Kidney epithelial cell (primary cell): ENCODE measurements around the gene SLC25A48. TPM values are rescaled to one million over a fixed set of nuclear protein-coding genes. Genes with fewer than 3 reads are reported as not detected.

ENCODE experiments used
- DNase-seq: peaks from one replicate; pipeline ENCODE4 v3.0.0-alpha.2; 2010; ENCODE audit warnings: low read depth
- H3K27me3 ChIP-seq: 2 replicates; pipeline ENCODE4 v1.6.0; 2011; ENCODE audit warnings: low read length; ENCODE audit not compliant: control insufficient read depth, insufficient read depth
- H3K36me3 ChIP-seq: 2 replicates; pipeline ENCODE4 v1.5.1; 2011; ENCODE audit warnings: low read length; ENCODE audit not compliant: control insufficient read depth, insufficient read depth
- H3K4me3 ChIP-seq: 2 replicates; pipeline ENCODE4 v1.5.1; 2011; ENCODE audit warnings: low read depth, mild to moderate bottlenecking, control low read depth, low read length
- total RNA-seq: library from RNA; depleted of rRNA; stranded (reverse); fragments of >200 nt; gene quantifications from 2 replicates; pipeline ENCODE4 v1.2.3, GENCODE V29; 2015
- TF ChIP-seq, protein P1 (sequence below): IDR thresholded peaks from 2 replicates; pipeline ENCODE4 v1.5.1; 2011; ENCODE audit warnings: mild to moderate bottlenecking, moderate library complexity, low read length, control low read depth, inconsistent platforms; ENCODE audit not compliant: insufficient read depth, poor library complexity, severe bottlenecking

Gene SLC25A48
- total RNA-seq, 1 donor from 2014 or later = not detected

DNA sequence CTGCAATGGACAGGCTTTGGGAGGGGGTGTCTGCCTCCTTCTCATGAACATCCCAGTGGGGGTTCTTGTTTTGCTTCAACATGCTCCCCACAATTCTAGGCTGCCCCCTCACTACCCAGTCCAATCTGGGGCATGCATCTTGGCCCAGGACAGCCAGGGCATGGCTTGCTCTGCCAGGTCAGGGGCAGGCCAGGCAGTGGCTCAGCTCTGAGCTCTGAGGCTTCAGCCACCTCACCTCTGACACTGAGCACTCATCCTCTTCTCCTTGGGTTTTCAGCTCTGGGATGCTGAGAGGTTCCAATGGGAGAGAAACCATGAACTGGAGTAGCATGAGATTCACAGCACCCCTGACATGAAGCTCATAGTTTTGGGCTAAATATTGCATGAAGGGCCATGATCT, 11.8 kb downstream of the SLC25A48 start:
- TF ChIP-seq, protein P1, sequence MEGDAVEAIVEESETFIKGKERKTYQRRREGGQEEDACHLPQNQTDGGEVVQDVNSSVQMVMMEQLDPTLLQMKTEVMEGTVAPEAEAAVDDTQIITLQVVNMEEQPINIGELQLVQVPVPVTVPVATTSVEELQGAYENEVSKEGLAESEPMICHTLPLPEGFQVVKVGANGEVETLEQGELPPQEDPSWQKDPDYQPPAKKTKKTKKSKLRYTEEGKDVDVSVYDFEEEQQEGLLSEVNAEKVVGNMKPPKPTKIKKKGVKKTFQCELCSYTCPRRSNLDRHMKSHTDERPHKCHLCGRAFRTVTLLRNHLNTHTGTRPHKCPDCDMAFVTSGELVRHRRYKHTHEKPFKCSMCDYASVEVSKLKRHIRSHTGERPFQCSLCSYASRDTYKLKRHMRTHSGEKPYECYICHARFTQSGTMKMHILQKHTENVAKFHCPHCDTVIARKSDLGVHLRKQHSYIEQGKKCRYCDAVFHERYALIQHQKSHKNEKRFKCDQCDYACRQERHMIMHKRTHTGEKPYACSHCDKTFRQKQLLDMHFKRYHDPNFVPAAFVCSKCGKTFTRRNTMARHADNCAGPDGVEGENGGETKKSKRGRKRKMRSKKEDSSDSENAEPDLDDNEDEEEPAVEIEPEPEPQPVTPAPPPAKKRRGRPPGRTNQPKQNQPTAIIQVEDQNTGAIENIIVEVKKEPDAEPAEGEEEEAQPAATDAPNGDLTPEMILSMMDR = no peak
- H3K27me3 ChIP-seq = peaks cover 4% of the 10 kb centered on the region

DNA sequence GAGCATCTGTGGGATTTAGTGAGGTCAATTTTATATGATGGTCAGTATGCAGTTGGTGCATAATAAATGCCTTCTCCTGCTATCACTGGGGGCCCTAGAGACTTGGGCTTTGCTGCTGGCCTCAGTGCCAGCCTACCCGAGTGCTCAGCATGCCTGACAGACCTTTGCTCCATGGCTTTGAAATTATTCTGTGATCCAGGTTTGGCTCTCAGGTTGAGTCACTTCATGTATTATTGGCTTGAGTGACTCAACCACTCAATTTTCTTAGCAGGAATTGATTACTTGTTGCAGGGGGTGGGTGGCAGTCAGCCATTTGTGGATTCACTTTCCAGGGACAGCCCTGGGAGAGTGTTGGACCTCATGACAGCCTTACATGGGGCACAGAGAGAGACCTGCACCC, 13.5 kb downstream of the SLC25A48 start:
- DNase-seq = no peak
- no peaks in the 10 kb centered on the region for H3K36me3 ChIP-seq
- H3K27me3 ChIP-seq = no peaks in the 10 kb centered on the region
- no peak overlapping the region for H3K4me3 ChIP-seq
- TF ChIP-seq, protein P1 = no peak

More for the DNA sequence above, 11.8 kb downstream of the SLC25A48 start:
- Histone ChIP-seq H3K36me3 (no peaks in the 10 kb centered on the region), H3K4me3 (no peak overlapping the region)
- DNase-seq = no peak

DNA sequence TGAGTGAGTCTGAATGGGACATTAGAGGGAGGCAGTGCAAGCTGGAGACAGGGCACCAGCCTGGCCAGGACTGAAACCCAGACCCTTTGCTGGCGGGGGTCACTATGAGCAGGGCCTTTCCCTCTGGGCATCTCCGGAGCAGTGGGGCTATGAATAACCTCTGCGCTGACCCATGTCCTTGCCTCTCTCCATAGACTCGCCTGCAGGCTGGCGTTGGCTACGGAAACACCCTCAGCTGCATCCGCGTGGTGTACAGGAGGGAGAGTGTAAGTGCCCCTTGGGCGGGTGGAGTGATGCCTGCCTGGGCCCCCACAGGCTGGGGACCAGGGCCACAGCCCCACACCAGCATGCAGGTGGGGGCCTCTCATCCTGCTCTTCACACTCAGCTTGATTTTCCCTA, 15.8 kb downstream of the SLC25A48 start:
- Histone ChIP-seq H3K36me3 (no peaks in the 10 kb centered on the region), H3K4me3 (no peak overlapping the region), H3K27me3 (no peaks in the 10 kb centered on the region)
- TF ChIP-seq, protein P1 = no peak
- DNase-seq = no peak

DNA sequence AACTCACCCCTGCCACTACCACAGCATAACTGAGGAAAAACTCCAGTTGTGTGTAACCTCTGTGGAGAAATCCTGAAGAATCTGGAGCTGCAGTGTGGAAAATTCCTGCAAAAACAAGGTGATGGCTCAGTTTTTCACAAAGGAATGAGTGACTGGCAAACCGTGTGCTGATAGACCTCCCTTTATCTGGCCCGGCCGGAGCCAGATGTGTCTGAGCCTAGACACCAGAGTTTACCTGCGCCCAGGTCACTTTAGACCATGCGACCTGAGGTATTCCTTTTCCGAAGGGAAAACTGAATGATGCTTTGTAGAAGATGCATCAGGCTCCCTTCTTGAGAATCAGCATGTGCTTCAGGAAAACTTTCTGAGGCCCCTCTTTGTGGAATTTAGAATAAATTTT, 16.2 kb downstream of the SLC25A48 start:
- Histone ChIP-seq H3K4me3 (no peak overlapping the region), H3K36me3 (no peaks in the 10 kb centered on the region), H3K27me3 (peaks cover 3% of the 10 kb centered on the region)
- TF ChIP-seq, protein P1 = no peak
- no peak for DNase-seq

DNA sequence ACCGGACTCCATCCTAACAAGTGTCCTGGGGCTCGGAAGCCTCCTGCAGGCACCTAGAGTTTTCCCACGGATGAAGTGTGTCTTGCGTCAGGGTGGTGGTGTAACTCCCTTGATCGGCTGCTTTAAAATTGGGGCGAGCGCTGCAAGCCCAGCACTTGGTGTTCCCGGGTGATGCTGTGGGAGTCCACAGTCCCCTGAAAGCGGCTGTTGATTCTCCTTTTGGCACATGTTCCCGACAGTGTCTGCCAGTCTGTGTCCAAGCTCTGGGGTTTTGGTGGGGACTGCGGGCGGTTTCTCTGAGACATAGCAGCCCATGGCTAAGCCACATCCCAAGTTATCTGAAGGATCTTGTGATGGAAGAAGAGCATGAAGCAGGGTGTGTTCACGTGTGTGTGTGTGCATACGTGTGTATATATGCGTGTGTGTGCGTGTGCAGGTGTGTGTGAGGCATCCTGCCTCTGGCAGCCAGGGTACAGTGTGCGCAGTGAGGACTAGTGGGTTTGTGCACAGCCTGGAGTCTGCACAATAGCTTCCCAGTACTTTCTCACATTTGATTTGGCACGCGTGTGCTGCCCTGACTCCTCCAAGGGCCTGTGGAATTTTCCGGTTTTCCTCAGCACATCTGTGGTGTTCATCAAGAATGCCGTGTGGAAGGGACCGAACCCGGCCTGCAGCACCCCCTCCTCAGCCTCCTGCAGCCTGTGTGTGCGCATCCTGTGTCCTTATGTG, 16.9 kb downstream of the SLC25A48 start:
- TF ChIP-seq, protein P1 = no peak
- Histone ChIP-seq H3K27me3 (peaks cover 5% of the 10 kb centered on the region), H3K4me3 (no peak overlapping the region), H3K36me3 (no peaks in the 10 kb centered on the region)
- no peak for DNase-seq
